Ectodermal cell (in vitro differentiated cells): ENCODE results near the gene BSPRY.
A peak's percentile ranks its signal among the peaks of the same experiment; 100 is the strongest.
"Not testable (repeated sequence)": the region's sequence is repeated elsewhere in the genome, so short reads cannot be mapped to it uniquely, and the experiment has no call there.

Source experiments
- H3K27ac ChIP-seq: 2 replicates; pipeline ENCODE4 v1.7.0; 2013; ENCODE audit warnings: mild to moderate bottlenecking, low read depth, low read length; ENCODE audit not compliant: insufficient read depth, poor library complexity, severe bottlenecking
- H3K27me3 ChIP-seq: 2 replicates; pipeline ENCODE4 v1.7.0; 2013; ENCODE audit warnings: mild to moderate bottlenecking, low read length; ENCODE audit not compliant: insufficient read depth, control insufficient read depth, poor library complexity, severe bottlenecking
- H3K36me3 ChIP-seq: one replicate; pipeline ENCODE4 v1.7.0; 2013; ENCODE audit warnings: low read length; ENCODE audit not compliant: control insufficient read depth, insufficient read depth
- H3K4me1 ChIP-seq: one replicate; pipeline ENCODE4 v1.7.0; 2013; ENCODE audit warnings: low read length; ENCODE audit not compliant: control insufficient read depth, insufficient read depth
- H3K4me3 ChIP-seq: 2 replicates; pipeline ENCODE4 v1.7.0; 2013; ENCODE audit warnings: low read depth, low read length, control low read depth; ENCODE audit not compliant: insufficient read depth
- H3K9me3 ChIP-seq: 2 replicates; pipeline ENCODE4 v1.7.0; 2013; ENCODE audit warnings: mild to moderate bottlenecking, low read length, moderate library complexity; ENCODE audit not compliant: control insufficient read depth
- WGBS, 2 experiments: methylation state at CpG; one replicate each; pipeline ENCODE4 v1.1.7; 2013; ENCODE audit warnings: missing lambda C conversion rate in 2 of 2; 5-methylcytosine and 5-hydroxymethylcytosine counted together

Gene BSPRY

GRCh38 chr9:113406353-113406752 is 57.0 kb downstream of the BSPRY start:
- 95 to 97% methylated on average over 9 of the region's 9 CpGs for WGBS, 2 experiments
- H3K4me3 ChIP-seq, H3K27ac ChIP-seq, H3K9me3 ChIP-seq, H3K27me3 ChIP-seq, H3K4me1 ChIP-seq, H3K36me3 ChIP-seq: not testable (repeated sequence)

GRCh38 chr9:113406873-113407511 is 57.7 kb downstream of the BSPRY start:
- not testable (repeated sequence) for H3K27me3 ChIP-seq, H3K4me1 ChIP-seq, H3K36me3 ChIP-seq, H3K4me3 ChIP-seq, H3K27ac ChIP-seq, H3K9me3 ChIP-seq
- WGBS, 2 experiments: 70 to 72% methylated on average over 7 of the region's 7 CpGs

- Histone ChIP-seq H3K36me3 (peaks cover 9% of the 10 kb centered on the region), H3K9me3 (no peaks in the 10 kb centered on the region), H3K4me1 (peaks cover 6% of the 10 kb centered on the region), H3K27me3 (no peaks in the 10 kb centered on the region), H3K27ac (no peak overlapping the region), H3K4me3 (peak overlapping the region; percentile 98)
- WGBS, 2 experiments: 57 to 61% methylated on average over 10 of the region's 10 CpGs
These were observed 60.1 kb downstream of the BSPRY start for GRCh38 chr9:113409481-113409880.

GRCh38 chr9:113409883-113410206 is 60.5 kb downstream of the BSPRY start:
- no peaks in the 10 kb centered on the region for H3K27me3 ChIP-seq
- H3K9me3 ChIP-seq: no peaks in the 10 kb centered on the region
- peak overlapping the region; percentile 98 for H3K4me3 ChIP-seq
- H3K36me3 ChIP-seq: peaks cover 9% of the 10 kb centered on the region
- peaks cover 6% of the 10 kb centered on the region for H3K4me1 ChIP-seq
- H3K27ac ChIP-seq: peak overlapping the region; percentile 97
- 1% methylated on average over 20 of the region's 20 CpGs for WGBS, 2 experiments

DNA sequence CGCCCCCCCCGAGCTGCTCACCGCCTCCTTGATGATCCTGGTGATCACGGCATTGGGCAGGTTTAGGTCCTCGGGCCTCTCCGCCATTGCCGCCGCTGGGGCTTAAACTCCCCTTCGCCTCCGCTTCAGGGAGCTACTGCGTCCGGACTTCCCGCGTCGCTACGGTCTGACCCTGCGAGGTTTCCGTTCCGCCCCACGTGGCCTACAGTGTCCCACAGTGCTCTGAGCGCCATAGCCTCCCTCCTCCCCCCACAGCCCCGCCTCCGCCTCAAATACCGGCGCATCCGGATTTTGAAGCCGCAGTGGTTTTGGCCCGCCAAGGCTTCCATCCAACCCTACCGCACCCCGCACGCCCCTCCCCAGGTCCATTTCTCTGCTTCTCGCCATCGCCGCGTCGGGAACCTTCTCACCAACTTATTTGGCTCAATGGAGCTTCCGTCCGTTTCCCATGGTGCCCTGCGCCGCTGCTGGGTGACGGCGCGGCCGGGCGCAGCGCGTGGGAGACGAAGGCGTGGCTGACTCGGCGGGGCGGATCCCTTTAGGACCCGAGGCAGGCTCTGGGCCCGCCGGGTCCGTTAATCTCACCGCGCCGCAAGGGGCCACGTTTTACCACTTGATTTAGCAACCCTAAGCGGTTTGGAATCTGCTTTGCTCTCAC is 61.0 kb downstream of the BSPRY start, which contains the start of the genes C9orf43 and POLE3:
Gene C9orf43 (plus strand): TSS at position 541 of the 658 bp plus-strand sequence. CDS start 2,747 bp downstream, outside the sequence.
Gene POLE3 (minus strand): TSS at position 469 of the 658 bp plus-strand sequence. CDS start 382 bp downstream, at position 87.
- H3K4me1 ChIP-seq: peaks cover 6% of the 10 kb centered on the region
- no peaks in the 10 kb centered on the region for H3K9me3 ChIP-seq
- H3K27ac ChIP-seq: peak within 1 kb of the TSS; percentile 97
- peak within 1 kb of the TSS; percentile 98 for H3K4me3 ChIP-seq
- H3K27me3 ChIP-seq: no peaks in the 10 kb centered on the region
- peaks cover 9% of the 10 kb centered on the region for H3K36me3 ChIP-seq
- 0% methylated on average over 61 of the region's 61 CpGs for WGBS, 2 experiments

DNA sequence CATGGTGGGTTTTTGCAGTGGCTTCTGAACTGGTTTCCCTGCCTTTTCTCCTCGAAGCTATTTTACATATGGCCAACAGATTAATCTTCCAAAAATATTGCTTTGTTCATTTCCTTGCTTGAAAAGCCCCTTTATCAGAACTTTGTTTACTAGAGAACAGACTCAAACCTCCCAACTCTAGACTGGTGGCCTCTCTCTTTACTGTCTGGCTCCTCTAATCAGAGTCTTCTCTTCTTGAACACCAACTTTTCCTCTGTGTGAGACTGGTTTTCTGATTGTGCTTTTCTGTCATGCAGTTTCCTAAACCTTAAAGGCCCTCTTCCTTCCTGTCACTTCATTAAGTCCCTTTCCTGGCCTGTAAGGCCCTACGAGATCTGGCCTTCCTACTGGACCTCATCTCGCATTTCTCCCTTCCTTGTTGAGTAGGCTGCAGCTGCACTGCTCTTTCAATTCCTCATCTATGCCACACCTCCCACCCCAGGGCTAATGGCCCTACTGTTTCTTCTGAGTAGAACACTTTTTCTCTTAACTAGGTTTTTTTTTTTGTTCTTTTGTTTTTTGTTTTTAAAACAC is 66.9 kb downstream of the BSPRY start:
- Histone ChIP-seq H3K9me3 (no peaks in the 10 kb centered on the region), H3K36me3 (no peaks in the 10 kb centered on the region), H3K4me3 (no peak overlapping the region), H3K27ac (no peak overlapping the region), H3K4me1 (no peaks in the 10 kb centered on the region), H3K27me3 (no peaks in the 10 kb centered on the region)
- 76 to 78% methylated on average over 3 of the region's 3 CpGs for WGBS, 2 experiments

GRCh38 chr9:113417370-113417769 is 68.0 kb downstream of the BSPRY start:
- H3K9me3 ChIP-seq: no peaks in the 10 kb centered on the region
- WGBS, 2 experiments: 90% methylated on average over 4 of the region's 4 CpGs
- H3K27ac ChIP-seq: no peak overlapping the region
- H3K27me3 ChIP-seq: no peaks in the 10 kb centered on the region
- no peaks in the 10 kb centered on the region for H3K4me1 ChIP-seq
- no peak overlapping the region for H3K4me3 ChIP-seq
- H3K36me3 ChIP-seq: no peaks in the 10 kb centered on the region
